ENCODE measurements around the gene CAST.
"Not testable (repeated sequence)": the region's sequence is repeated elsewhere in the genome, so short reads cannot be mapped to it uniquely, and the experiment has no call there.

The CAST gene

GRCh38 chr5:96716007-96716406 lies 53.8 kb downstream of the CAST start:
- DNase-seq, result no peak

DNA sequence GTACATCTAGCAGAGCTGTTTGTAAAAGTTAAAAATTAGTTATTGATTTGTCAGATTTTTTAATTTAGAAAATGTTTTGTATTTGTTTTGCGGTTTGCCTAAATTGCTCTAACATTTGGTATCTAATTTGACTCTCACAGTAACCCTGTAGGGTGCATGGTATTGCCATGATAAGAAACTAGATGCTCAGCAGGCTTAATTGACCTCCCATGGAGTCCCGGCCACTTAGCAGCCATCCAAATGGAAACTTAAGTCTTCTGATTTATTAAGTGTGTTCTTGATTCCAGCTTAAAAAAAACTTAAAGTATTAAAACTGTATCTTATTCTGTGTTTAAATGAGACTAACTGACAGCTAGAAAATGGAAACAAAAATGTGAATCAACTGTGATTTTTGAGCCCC lies 54.5 kb downstream of the CAST start:
- peak; percentile 78 for DNase-seq

DNA sequence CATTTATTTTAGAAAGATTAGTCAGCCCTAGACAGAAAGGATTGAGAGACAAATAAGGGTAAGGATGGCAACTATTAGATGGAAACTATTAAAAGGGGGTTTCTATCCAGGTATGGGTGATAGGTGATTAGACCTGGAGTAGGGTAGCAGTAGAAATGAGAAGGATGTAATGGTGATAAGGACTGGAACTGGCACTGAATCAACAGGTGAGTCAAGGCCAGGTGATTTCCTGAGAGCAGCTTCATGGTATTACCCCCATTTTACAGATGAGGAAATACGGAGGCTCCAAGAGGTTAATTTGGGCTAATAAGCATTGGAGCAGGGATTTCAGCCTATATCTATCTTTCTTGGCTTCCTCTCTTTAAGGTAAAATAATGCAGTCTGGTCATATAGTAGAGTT lies 55.7 kb downstream of the CAST start:
- DNase-seq, result no peak

DNA sequence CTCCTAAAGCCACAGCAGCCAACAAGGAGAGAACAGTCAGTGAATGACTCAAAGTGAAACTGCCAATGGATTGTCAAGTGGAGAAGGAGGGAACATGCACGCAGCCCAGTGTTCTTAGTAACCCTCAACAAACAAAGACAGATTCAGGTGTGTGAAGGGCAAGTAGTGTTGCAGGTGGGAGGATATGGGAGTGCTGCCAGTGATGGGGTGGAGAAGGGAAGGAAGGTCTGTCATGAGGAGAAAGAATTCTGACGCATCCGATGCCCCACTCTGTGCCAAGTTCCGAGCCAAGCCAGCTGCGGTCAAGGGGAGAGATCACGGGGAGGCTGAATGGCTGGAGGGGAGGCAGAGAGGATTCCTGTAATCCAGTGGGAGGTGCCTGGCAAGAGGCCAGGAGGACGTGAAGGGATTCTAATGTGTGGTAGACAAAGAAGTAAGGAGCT lies 56.5 kb downstream of the CAST start:
- no peak for DNase-seq

DNA sequence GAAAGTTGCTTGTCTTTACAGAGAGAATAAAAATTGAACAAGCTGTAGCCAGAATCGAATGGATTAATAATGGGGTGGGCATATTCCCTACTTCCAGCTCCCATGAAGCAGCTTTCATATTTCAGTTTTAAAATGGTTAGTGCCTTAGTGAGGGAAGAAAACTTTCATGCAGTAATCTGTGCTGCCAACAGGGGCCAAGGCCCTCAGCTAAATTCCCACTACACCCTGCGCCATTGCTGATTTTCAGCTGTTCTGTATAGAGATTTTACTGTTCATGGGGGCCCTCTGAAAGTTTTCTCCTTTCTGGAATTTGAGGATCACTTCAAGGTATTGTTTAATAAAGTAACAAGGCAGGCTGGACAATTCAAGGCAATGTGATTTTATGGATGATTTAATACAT lies 58.2 kb downstream of the CAST start:
- no peak for DNase-seq

DNA sequence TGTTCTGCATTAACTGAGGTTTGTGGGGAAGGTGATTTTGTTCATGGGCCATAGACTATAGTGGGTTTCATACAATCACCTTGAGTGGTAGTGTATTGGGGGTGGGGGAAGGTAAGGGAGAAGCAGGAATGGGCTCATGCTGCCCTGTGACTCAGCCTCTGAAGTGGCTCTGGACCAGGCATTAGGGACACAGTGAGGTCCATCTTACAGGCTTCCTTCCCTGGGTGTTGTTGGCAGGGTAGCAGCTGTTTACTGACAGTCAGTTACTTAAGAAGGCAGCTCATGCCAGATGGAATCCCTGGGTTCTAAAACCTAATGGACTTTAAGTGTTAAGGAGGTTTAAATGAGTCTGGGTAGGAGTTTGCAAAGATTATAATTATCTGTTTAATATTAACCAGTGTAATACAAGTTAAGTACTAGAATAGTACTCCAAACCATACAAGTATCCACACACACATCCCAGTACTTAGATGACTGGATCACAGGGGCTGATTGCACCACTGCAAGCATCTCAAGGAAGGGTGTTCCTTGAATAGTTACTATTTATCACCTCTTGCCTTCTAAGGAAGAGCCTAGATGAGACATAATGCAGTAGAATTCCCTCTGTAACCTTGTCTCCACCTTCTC lies 59.3 kb downstream of the CAST start:
- no peak for DNase-seq

GRCh38 chr5:96725257-96725656 lies 63.1 kb downstream of the CAST start:
- no peak for DNase-seq

DNA sequence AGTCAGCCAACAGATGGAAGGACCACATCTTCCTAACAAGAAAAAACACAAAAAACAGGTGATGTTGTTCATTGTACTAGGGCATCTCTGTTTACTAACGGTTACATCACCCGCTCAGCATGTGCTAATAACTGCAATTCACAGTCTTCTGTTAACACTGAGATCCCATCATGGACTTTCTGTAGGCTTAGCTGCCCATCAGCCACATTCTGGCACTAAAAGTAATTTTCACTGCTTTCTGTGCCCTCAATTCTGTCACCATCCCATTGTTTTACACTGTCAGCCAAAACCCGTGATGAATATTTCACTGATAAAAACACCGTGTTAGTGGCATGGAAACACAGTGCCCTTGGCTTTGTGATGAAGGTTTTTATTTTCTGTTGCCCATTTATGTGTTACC lies 64.6 kb downstream of the CAST start:
- DNase-seq, result peak; percentile 73

- no peak for DNase-seq
Measured at GRCh38 chr5:96729156-96729555, 67.0 kb downstream of the CAST start.

- peak; percentile 53 for DNase-seq
Measured at GRCh38 chr5:96730586-96730985, 68.4 kb downstream of the CAST start.

GRCh38 chr5:96733771-96734500 lies 71.8 kb downstream of the CAST start:
- no peak for DNase-seq

DNA sequence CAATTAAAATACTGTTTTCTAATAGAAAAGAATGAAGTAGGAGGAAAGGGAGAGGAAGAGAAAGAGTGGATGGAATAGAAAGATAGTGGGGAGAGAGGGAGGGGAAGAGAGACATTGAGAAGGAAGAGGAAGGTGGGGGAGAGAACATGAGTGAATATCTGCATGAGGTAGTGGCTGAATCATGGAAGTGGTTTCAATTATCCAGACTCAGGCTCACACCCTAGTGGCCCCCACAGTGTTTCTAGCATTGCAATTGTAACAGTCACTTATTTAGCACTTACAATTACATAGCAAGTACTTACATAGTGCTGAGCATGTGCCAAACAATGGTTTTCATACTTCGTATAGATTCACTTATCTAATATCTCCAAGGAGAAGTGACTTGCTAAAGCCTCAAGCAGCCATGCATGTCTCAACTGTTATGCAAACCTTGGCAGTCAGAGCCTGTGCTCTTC lies 72.7 kb downstream of the CAST start:
- DNase-seq, result no peak

DNA sequence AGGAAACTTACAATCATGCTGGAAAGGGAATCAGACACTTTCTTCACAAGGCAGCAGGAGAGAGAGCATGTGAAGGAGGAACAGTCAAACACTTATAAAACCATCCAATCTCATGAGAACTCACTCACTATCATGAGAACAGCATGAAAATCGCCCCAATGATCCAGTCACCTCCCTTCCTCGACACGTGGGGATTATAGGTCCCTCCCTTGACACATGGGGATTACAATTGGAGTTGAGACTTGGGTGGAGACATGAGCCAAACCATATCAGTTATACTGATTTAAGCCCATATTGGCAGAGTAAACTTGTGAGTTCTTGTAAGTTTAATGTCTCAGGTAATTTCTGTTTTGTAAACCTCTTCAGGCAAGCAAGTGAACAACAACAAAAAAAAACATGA lies 74.8 kb downstream of the CAST start:
- DNase-seq, result no peak

- no peak for DNase-seq
Measured at GRCh38 chr5:96741106-96741505, 78.9 kb downstream of the CAST start.

GRCh38 chr5:96741891-96742309 lies 79.7 kb downstream of the CAST start:
- peak; percentile 3 for DNase-seq

DNA sequence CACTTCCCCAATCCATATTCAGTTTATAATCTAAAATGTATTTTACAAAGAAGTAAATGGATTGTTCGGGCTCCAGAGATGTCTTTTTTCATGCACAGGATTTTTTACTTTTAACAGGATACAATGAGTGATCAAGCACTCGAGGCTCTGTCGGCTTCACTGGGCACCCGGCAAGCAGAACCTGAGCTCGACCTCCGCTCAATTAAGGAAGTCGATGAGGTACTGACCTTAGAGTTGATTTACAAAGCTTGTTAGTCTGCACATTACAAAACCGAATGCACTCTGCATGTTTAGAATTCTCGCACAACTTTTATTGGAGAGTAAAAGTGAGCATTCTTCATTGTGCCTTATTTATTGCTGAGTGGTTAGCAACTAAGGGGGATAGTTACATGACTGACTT lies 80.4 kb downstream of the CAST start:
- no peak for DNase-seq

DNA sequence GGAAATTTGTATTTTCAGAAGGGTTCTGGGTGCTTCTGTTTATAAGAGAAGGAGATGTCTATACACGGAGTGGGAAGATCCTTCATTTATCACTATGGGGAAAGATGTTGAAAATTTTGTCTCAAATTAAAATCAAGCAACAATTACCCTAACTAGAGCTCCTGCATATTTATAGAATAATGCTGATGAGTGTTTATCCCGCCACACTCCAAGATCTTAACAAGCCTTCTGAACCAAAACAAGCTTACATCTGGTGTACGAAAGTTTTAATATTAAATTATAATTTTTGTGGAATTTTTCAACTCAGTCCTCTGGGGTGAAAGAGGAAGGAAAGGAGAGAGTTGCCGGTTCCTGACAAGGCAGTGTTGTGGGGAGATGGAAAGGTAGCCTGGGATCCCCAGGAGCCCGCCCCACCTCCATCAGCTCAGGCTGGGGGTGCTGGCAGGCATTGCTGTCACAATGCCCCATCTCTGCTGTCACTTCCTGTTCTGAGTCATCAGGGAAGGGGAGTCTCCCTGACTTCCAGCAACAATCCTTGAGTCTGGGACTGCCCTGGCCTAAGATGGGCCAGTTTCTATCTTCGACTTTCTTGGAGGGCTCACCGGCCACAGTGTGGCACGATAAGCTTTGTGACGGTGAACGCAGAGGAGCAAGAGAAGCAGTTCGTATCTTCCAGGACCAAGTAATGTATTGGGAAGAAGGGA lies 81.0 kb downstream of the CAST start:
- DNase-seq, result no peak

GRCh38 chr5:96743805-96744204 lies 81.6 kb downstream of the CAST start:
- no peak for DNase-seq

DNA sequence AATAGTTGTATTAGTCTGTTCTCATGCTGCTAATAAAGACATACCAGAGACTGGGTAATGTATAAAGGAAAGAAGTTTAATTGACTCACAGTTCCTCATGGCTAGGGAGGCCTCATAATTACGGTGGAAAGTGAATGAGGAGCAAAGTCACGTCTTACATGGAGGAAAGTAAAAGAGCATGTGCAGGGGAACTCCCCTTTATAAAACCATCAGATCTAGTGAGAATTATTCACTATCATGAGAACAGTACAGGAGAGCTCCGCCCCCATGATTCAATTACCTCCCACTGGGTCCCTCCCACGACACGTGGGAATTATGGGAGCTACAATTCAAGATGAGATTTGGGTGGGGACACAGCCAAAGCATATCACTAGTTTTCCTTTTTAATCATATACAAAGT lies 82.0 kb downstream of the CAST start:
- not testable (repeated sequence) for DNase-seq

- no peak for DNase-seq
Measured at GRCh38 chr5:96745025-96745424, 82.8 kb downstream of the CAST start.

- peak; percentile 4 for DNase-seq
Measured at GRCh38 chr5:96745844-96746531, 83.8 kb downstream of the CAST start.

- no peak for DNase-seq
Measured at GRCh38 chr5:96747720-96748119, 85.5 kb downstream of the CAST start.

GRCh38 chr5:96750110-96750822 lies 88.1 kb downstream of the CAST start:
- DNase-seq, result no peak

Data from NCI-H146 (cell line).